NB4 (cell line): ENCODE results near the gene LYRM2.

Experiments
- POLR2A ChIP-seq: IDR thresholded peaks from 2 replicates; pipeline ENCODE4 v1.6.1; 2011; ENCODE audit warnings: mild to moderate bottlenecking; ENCODE audit not compliant: insufficient read length; ENCODE audit errors: extremely low read depth
- TF ChIP-seq, protein P1 (sequence below): IDR thresholded peaks from one replicate; pipeline ENCODE4 v1.5.1; 2012; ENCODE audit warnings: low read depth, low read length
- TF ChIP-seq, protein P2 (sequence below): IDR thresholded peaks from 2 replicates; pipeline ENCODE4 v1.6.1; 2011; ENCODE audit warnings: low read depth, low read length

DNA sequence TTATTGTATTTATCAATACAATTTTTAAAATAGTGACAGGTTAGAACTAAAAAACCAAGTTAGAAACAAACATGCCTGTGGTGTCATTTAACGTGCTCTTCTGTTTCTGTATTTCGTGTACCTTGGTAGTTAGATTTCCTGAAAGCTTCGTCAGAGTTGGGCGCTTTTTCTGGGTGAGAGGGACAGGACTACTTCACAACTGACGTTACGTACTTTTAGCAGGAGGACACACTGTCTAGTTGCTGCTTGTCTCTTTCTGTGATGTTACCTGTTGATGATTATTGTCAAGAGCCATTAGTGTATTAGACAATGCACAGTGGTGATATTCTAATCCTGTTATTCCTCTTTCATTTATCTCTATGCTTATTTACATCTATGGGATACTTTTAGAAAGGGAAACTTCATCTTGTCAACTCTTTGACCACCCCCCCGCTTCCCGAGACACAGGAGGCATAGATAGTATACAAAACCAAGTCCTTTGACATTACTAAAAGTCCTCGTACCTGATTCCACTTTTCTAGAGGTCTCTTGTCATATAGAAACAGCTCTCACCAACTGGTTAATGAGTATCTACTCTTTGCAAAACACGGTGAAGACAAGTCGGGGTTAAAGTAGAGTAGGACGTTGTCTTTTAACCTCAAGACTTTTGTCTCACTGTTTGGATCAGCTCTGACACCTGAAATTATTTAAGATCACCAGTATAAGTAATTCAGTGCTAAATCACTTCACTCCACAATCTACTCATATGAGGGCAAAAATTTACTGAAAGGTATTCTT is 96.3 kb downstream of the LYRM2 start:
- TF ChIP-seq, protein P1, sequence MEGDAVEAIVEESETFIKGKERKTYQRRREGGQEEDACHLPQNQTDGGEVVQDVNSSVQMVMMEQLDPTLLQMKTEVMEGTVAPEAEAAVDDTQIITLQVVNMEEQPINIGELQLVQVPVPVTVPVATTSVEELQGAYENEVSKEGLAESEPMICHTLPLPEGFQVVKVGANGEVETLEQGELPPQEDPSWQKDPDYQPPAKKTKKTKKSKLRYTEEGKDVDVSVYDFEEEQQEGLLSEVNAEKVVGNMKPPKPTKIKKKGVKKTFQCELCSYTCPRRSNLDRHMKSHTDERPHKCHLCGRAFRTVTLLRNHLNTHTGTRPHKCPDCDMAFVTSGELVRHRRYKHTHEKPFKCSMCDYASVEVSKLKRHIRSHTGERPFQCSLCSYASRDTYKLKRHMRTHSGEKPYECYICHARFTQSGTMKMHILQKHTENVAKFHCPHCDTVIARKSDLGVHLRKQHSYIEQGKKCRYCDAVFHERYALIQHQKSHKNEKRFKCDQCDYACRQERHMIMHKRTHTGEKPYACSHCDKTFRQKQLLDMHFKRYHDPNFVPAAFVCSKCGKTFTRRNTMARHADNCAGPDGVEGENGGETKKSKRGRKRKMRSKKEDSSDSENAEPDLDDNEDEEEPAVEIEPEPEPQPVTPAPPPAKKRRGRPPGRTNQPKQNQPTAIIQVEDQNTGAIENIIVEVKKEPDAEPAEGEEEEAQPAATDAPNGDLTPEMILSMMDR = no peak
- TF ChIP-seq, protein P2, sequence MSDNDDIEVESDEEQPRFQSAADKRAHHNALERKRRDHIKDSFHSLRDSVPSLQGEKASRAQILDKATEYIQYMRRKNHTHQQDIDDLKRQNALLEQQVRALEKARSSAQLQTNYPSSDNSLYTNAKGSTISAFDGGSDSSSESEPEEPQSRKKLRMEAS = no peak
- no peak for TF ChIP-seq POLR2A
